Dendritic cell treated with granulocyte-macrophage colony-stimulating factor and Interleukin-4, amounts not matched to agents 40 ng/mL and 50 ng/mL, for 4 days (primary cell): ENCODE results near the gene DNAH10.

Experiments
- H3K27ac Mint-ChIP-seq: one replicate; pipeline ENCODE4 v1.8.0; 2022; ENCODE audit warnings: mild to moderate bottlenecking, mixed read lengths
- H3K27me3 Mint-ChIP-seq: one replicate; pipeline ENCODE4 v1.8.0; 2022; ENCODE audit warnings: mild to moderate bottlenecking, mixed read lengths
- H3K36me3 Mint-ChIP-seq: one replicate; pipeline ENCODE4 v1.8.0; 2022; ENCODE audit warnings: low read depth, mixed read lengths
- H3K4me1 Mint-ChIP-seq: one replicate; pipeline ENCODE4 v1.8.0; 2022; ENCODE audit warnings: low read depth, mixed read lengths
- H3K4me3 Mint-ChIP-seq: one replicate; pipeline ENCODE4 v1.8.0; 2022; ENCODE audit warnings: mild to moderate bottlenecking, moderate library complexity, mixed read lengths
- H3K9me3 Mint-ChIP-seq: one replicate; pipeline ENCODE4 v1.8.0; 2022; ENCODE audit warnings: mixed read lengths
- intact Hi-C: fragments of 100-400 bp; cut with micrococcal nuclease; formaldehyde crosslinking; loops from one replicate; pipeline ENCODE4 v1.15.0; 2022

The DNAH10 gene

DNA sequence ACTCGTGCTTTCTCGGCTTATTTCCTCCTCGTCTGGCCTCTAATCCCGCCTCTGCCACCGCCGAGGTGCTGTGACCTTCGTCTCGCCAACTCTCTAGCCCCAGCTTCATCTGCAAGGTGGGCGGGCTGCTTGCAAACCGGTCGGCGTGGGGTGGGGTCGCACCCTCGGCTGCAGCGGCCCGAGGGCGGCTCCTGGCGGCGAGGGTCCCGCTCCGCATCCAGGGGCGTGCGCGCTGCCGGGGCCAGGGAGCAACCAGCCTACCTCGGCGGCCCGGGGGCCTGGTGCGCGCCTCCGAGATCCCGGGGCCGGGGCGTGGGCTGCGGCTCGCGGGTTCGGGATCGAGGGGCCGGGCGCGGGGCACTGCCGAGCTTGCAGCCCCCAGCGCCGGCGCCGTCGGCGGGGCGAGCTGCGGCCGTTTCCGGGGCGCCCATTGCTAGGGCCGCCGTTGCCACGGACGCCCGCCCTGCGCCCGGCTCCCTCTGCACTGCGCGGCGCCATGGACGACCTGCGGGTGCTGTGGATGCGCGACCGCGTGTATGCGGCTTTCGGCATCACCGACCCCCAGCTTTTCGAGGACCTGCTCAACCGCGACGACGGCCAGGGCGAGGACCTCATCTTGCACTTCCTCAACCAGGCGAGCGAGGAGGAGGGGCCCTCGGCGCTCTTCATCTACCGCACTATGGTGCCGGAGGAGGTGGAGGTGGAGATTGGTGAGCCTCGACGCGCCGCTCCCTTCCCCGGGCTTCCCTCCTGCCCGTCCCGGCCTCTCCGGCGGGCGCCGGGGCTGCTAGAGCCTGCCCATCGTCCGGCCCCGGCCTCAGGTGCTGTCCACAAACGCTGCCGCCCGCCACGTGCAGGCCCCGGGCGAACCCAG is at the start of gene DNAH10:
DNAH10 (plus strand) TSS at position 461 of the 874 bp plus-strand sequence; CDS start at position 497, 36 bp downstream.
- Mint-ChIP-seq H3K27ac (no peak within 1 kb of the TSS), H3K36me3 (peaks cover 25% of the 10 kb centered on the region), H3K27me3 (peaks cover 26% of the 10 kb centered on the region), H3K4me3 (peak within 1 kb of the TSS; percentile 77), H3K9me3 (no peaks in the 10 kb centered on the region), H3K4me1 (peaks cover 7% of the 10 kb centered on the region)
- intact Hi-C loops = no loop called here

DNA sequence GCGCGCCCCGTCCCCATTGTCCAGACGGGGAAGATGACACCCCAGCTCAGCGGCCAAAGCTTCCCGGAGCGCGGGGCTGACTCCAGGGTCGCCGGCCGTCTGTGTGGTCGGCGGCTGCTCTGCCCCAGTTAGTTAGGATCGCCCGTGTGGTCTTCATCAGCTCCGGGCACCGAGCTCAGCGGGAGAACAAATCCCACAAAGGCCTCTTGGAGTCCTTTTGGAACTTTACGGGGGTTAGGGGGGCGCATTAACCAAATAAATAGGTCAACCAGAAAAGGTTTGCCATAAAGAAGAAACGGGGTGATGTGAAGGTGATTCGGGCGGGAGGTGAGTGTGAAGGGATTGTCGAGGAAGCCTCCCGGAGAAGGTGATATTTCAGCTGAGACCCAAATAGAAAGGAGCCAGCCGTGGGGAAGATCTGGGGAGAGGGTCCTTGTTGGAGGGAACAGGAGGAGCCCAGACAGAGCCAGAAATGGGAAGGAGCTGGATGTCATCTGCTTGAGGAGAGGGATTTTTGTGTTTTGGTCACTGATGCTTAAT is 49.3 kb upstream of the DNAH10 start:
- H3K4me1 Mint-ChIP-seq = peaks cover 31% of the 10 kb centered on the region
- H3K36me3 Mint-ChIP-seq = peaks cover 21% of the 10 kb centered on the region
- intact Hi-C loops = no loop called here
- H3K27ac Mint-ChIP-seq = peak overlapping the region; percentile 75
- H3K9me3 Mint-ChIP-seq = no peaks in the 10 kb centered on the region
- peaks cover 8% of the 10 kb centered on the region for H3K27me3 Mint-ChIP-seq
- H3K4me3 Mint-ChIP-seq = peak overlapping the region; percentile 80

GRCh38 chr12:123713398-123713797 is 48.7 kb upstream of the DNAH10 start:
- H3K4me1 Mint-ChIP-seq = peaks cover 31% of the 10 kb centered on the region
- peak overlapping the region; percentile 75 for H3K27ac Mint-ChIP-seq
- peaks cover 26% of the 10 kb centered on the region for H3K36me3 Mint-ChIP-seq
- peak overlapping the region; percentile 80 for H3K4me3 Mint-ChIP-seq
- peaks cover 8% of the 10 kb centered on the region for H3K27me3 Mint-ChIP-seq
- no peaks in the 10 kb centered on the region for H3K9me3 Mint-ChIP-seq
- intact Hi-C loops = no loop called here

DNA sequence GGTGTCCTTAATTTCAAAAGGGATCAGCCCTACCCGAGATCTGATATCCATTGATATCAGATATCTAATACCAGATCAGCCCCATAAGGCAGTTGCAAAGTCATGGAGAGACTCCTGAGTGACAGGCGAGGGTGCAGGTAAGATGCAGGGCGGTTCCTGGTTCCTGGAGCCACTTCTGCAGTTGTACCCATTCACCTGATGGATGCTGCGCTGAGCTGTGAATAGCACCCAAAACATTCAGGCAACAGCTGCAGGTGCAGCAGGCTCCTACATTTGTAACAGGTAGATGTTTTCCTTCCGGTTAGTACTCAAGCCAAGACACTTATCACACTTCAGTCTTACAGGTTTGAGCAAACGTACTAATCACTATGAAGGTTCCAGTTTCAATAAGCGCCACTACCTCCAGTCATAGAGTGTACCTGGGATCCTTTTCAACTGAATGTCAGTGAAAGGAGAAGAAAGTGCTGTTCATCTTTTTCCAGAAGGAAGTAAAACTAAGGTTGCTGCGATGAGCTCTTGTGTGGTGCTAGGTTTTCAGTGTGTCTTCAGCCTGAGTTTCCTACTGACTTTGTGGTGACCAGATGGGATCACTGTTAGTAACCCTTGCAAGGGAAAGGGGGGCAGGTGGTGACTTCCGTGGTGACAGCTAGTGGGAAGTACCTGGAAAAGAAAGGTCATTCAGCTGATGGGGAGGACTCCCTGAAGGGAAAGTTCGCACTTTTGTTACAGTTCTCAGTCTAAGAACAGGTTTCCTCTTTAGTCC is 48.1 kb upstream of the DNAH10 start:
- Mint-ChIP-seq H3K27ac (peak overlapping the region; percentile 75), H3K4me1 (peaks cover 31% of the 10 kb centered on the region), H3K9me3 (no peaks in the 10 kb centered on the region), H3K4me3 (peak overlapping the region; percentile 80), H3K27me3 (peaks cover 8% of the 10 kb centered on the region), H3K36me3 (peaks cover 26% of the 10 kb centered on the region)
- intact Hi-C loops = no loop called here

GRCh38 chr12:123715195-123715594 is 46.9 kb upstream of the DNAH10 start:
- intact Hi-C loops = no loop called here
- no peak overlapping the region for H3K27ac Mint-ChIP-seq
- peaks cover 35% of the 10 kb centered on the region for H3K36me3 Mint-ChIP-seq
- H3K27me3 Mint-ChIP-seq = peaks cover 8% of the 10 kb centered on the region
- no peak overlapping the region for H3K4me3 Mint-ChIP-seq
- no peaks in the 10 kb centered on the region for H3K9me3 Mint-ChIP-seq
- H3K4me1 Mint-ChIP-seq = peaks cover 31% of the 10 kb centered on the region

DNA sequence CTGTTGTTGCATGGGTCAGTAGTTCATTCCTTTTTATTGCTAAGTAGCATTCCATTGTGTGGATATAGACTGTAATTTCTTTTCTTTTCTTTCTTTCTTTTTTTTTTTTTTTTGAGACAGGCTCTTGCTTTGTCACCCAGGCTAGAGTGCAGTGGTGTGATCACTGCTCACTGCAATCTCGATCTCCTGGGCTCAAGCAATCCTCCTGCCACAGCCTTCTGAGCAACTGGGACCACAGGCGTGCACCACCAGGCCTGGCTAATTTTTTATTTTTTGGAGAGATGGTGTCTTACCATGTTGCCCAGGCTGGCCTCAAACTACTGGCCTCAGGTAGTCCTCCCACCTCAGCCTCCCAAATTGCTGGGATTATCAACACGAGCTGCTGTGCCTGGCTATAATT is 44.8 kb upstream of the DNAH10 start:
- H3K27me3 Mint-ChIP-seq = peaks cover 3% of the 10 kb centered on the region
- no peak overlapping the region for H3K27ac Mint-ChIP-seq
- peaks cover 23% of the 10 kb centered on the region for H3K4me1 Mint-ChIP-seq
- no peaks in the 10 kb centered on the region for H3K9me3 Mint-ChIP-seq
- peaks cover 46% of the 10 kb centered on the region for H3K36me3 Mint-ChIP-seq
- intact Hi-C loops = no loop called here
- no peak overlapping the region for H3K4me3 Mint-ChIP-seq

- Mint-ChIP-seq H3K4me3 (no peak overlapping the region), H3K4me1 (no peaks in the 10 kb centered on the region), H3K36me3 (peaks cover 58% of the 10 kb centered on the region), H3K27ac (peak overlapping the region; percentile 5), H3K9me3 (no peaks in the 10 kb centered on the region), H3K27me3 (no peaks in the 10 kb centered on the region)
- intact Hi-C loops = no loop called here
Measured at GRCh38 chr12:123720141-123720814, 41.8 kb upstream of the DNAH10 start.

- no peak overlapping the region for H3K27ac Mint-ChIP-seq
Measured at GRCh38 chr12:123721245-123721644, 40.9 kb upstream of the DNAH10 start.

GRCh38 chr12:123723011-123723410 is 39.1 kb upstream of the DNAH10 start:
- no peak overlapping the region for H3K27ac Mint-ChIP-seq
- intact Hi-C loops = no loop called here
- H3K27me3 Mint-ChIP-seq = no peaks in the 10 kb centered on the region
- no peak overlapping the region for H3K4me3 Mint-ChIP-seq
- H3K9me3 Mint-ChIP-seq = no peaks in the 10 kb centered on the region
- peaks cover 77% of the 10 kb centered on the region for H3K36me3 Mint-ChIP-seq
- H3K4me1 Mint-ChIP-seq = no peaks in the 10 kb centered on the region

More at GRCh38 chr12:123721245-123721644, 40.9 kb upstream of the DNAH10 start:
- intact Hi-C loops = no loop called here
- Mint-ChIP-seq H3K4me1 (no peaks in the 10 kb centered on the region), H3K9me3 (no peaks in the 10 kb centered on the region), H3K4me3 (no peak overlapping the region), H3K36me3 (peaks cover 68% of the 10 kb centered on the region), H3K27me3 (no peaks in the 10 kb centered on the region)

DNA sequence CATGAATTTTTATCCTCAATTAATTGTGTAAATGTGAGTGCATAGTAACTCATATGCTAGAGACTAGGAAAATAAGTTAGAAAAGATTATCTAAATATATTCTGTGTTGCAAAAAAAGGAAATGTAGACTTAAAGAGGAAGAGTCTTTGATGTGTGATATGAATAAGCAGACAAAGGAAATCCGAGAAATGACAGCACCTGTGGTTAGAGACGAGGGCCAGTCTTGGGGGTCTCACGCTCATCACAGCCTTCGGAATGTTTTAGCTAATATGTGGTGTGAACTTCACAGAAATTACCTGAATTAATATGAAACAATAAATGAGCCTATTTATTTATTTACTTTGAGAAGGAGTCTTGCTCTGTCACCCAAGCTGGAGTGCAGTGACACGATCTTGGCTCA is 38.3 kb upstream of the DNAH10 start:
- Mint-ChIP-seq H3K36me3 (peaks cover 81% of the 10 kb centered on the region), H3K9me3 (no peaks in the 10 kb centered on the region), H3K27ac (no peak overlapping the region), H3K27me3 (no peaks in the 10 kb centered on the region), H3K4me1 (no peaks in the 10 kb centered on the region), H3K4me3 (no peak overlapping the region)
- intact Hi-C loops = no loop called here

GRCh38 chr12:123726244-123726643 is 35.9 kb upstream of the DNAH10 start:
- H3K4me3 Mint-ChIP-seq = no peak overlapping the region
- H3K27ac Mint-ChIP-seq = no peak overlapping the region
- H3K9me3 Mint-ChIP-seq = no peaks in the 10 kb centered on the region
- H3K4me1 Mint-ChIP-seq = no peaks in the 10 kb centered on the region
- intact Hi-C loops = no loop called here
- no peaks in the 10 kb centered on the region for H3K27me3 Mint-ChIP-seq
- peaks cover 86% of the 10 kb centered on the region for H3K36me3 Mint-ChIP-seq

DNA sequence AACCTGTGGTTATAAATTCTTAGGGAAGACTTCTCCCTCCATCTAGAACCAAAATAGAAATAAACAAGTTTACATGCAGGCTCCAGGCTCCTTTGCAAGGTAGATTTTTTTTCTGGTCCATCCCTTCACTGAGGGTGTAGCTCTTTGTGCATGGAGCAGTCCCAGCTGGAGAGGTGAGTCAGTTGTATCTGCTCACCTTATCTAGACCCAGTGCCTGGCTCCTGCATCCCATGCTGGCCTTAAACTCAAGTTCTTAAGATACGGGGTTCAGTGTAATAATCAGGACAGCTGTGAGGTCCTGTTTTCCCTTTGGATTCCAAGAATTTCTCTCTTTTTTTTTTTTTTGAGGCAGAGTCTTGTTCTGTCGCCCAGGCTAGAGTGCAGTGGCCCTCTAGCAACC is 35.1 kb upstream of the DNAH10 start:
- H3K36me3 Mint-ChIP-seq = peaks cover 87% of the 10 kb centered on the region

GRCh38 chr12:123727878-123728277 is 34.2 kb upstream of the DNAH10 start:
- Mint-ChIP-seq H3K36me3 (peaks cover 92% of the 10 kb centered on the region), H3K4me1 (no peaks in the 10 kb centered on the region), H3K27ac (no peak overlapping the region), H3K9me3 (no peaks in the 10 kb centered on the region), H3K4me3 (no peak overlapping the region), H3K27me3 (no peaks in the 10 kb centered on the region)
- intact Hi-C loops = no loop called here

More for the DNA sequence above, 35.1 kb upstream of the DNAH10 start:
- no peak overlapping the region for H3K27ac Mint-ChIP-seq
- intact Hi-C loops = no loop called here
- H3K4me1 Mint-ChIP-seq = no peaks in the 10 kb centered on the region
- no peak overlapping the region for H3K4me3 Mint-ChIP-seq
- H3K27me3 Mint-ChIP-seq = no peaks in the 10 kb centered on the region
- no peaks in the 10 kb centered on the region for H3K9me3 Mint-ChIP-seq
